ENCODE data around the gene EEF2K.

DNA sequence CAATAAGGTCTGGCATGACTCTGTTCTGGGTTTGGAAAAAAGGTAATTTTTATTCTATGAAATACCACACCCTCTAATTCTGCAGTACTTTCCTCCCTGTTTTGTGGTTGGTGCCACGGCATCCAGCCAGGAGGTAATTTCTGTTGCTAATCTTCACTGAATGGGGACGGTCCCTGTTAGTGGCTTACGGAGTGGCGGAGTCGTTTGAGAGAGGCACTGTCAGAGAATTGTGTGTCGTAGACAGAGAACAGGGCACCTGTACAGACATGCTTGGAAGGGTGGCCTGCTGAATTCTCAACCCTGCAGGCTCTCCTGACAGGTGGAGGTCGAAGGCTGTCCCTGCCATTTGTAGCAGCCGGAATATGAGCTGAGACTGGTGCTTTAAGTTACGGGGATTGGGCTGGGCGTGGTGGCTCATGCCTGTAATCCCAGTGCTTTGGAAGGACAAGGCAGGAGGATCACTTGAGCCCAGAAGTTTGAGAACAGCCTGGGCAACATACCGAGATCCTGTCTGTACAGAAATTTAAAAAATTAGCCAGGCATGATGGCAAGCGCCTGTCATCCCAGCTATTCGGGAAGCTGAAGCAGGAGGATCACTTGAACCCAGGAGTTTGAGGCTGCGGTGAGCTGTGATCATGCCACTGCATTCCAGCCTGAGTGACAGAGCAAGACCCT, 33.2 kb downstream of the EEF2K start:
- TF ChIP-seq EZH2 (IDR thresholded peaks at IDR 0.05; ENCODE audit: low read length, unreplicated experiment): no peak
- TF ChIP-seq, protein P1, sequence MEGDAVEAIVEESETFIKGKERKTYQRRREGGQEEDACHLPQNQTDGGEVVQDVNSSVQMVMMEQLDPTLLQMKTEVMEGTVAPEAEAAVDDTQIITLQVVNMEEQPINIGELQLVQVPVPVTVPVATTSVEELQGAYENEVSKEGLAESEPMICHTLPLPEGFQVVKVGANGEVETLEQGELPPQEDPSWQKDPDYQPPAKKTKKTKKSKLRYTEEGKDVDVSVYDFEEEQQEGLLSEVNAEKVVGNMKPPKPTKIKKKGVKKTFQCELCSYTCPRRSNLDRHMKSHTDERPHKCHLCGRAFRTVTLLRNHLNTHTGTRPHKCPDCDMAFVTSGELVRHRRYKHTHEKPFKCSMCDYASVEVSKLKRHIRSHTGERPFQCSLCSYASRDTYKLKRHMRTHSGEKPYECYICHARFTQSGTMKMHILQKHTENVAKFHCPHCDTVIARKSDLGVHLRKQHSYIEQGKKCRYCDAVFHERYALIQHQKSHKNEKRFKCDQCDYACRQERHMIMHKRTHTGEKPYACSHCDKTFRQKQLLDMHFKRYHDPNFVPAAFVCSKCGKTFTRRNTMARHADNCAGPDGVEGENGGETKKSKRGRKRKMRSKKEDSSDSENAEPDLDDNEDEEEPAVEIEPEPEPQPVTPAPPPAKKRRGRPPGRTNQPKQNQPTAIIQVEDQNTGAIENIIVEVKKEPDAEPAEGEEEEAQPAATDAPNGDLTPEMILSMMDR (conservative IDR thresholded peaks at IDR 0.05; ENCODE audit: low read depth, low read length): no peak
